ENCODE measurements around the gene KRTAP5-3.

DNA sequence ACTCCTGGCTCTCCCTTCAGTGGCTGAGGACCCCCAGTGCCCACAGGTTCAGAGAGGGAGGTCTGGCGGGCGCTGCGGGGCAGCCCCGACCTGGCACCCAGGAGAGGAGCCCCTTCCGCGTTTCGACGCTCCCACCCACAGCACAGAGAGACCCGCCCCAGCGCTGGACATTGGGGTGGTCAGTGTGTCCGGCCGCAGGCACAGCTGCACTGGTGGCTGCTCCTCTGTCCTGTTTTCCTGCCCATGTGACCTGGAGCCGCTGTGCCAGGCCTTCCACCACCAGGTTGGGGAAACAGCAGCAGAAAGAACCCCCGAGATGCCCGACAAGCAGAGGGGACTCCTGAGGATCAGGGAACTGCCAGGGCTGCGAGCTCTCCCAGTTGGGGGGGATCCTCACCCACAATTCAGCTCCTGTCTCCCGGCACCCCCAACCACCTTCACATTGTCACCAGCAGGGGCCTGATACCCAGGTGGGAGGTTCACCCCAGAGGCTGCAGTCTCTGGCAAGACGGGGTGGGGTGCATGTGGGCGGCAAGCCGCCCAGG lies 35.0 kb upstream of the KRTAP5-3 start:
- TF ChIP-seq, protein P1, sequence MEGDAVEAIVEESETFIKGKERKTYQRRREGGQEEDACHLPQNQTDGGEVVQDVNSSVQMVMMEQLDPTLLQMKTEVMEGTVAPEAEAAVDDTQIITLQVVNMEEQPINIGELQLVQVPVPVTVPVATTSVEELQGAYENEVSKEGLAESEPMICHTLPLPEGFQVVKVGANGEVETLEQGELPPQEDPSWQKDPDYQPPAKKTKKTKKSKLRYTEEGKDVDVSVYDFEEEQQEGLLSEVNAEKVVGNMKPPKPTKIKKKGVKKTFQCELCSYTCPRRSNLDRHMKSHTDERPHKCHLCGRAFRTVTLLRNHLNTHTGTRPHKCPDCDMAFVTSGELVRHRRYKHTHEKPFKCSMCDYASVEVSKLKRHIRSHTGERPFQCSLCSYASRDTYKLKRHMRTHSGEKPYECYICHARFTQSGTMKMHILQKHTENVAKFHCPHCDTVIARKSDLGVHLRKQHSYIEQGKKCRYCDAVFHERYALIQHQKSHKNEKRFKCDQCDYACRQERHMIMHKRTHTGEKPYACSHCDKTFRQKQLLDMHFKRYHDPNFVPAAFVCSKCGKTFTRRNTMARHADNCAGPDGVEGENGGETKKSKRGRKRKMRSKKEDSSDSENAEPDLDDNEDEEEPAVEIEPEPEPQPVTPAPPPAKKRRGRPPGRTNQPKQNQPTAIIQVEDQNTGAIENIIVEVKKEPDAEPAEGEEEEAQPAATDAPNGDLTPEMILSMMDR (IDR thresholded peaks at IDR 0.05), result no peak
- no peak for TF ChIP-seq EZH2 (IDR thresholded peaks at IDR 0.05; ENCODE audit: borderline replicate concordance, insufficient read depth, low read depth, low read length, poor library complexity, severe bottlenecking)
